Measurements from ENCODE around the gene LCE1F. TPM values are rescaled to one million over a fixed set of nuclear protein-coding genes. Genes with fewer than 3 reads are reported as not detected.

The LCE1F gene
- total RNA-seq, 2 donors from 2014 or later = not detected

GRCh38 chr1:152768847-152769533 is 6.0 kb upstream of the LCE1F start:
- ATAC-seq = no peak
- Histone ChIP-seq H3K4me1 (no peaks in the 10 kb centered on the region), H3K27ac (no peak overlapping the region), H3K4me3 (no peak overlapping the region), H3K9me3 (no peaks in the 10 kb centered on the region), H3K27me3 (no peaks in the 10 kb centered on the region), H3K36me3 (replicated peaks in 1 of 2; ENCODE audit: insufficient read depth in 1 of 2, low read depth in 2 of 2) (no peaks in the 10 kb centered on the region)
- intact Hi-C loops (cut with DNase I) = no loop called here
- TF ChIP-seq POLR2A (IDR thresholded peaks at IDR 0.05) (no peak), CTCF (IDR thresholded peaks at IDR 0.05) (no peak)
- 39 to 43% methylated on average over 8 of the region's 8 CpGs for WGBS, 2 donors
- no peak for DNase-seq

GRCh38 chr1:152770411-152770810 is 4.5 kb upstream of the LCE1F start:
- Histone ChIP-seq H3K4me1 (no peaks in the 10 kb centered on the region), H3K9me3 (no peaks in the 10 kb centered on the region), H3K27ac (no peak overlapping the region), H3K4me3 (no peak overlapping the region), H3K36me3 (replicated peaks in 1 of 2; ENCODE audit: insufficient read depth in 1 of 2, low read depth in 2 of 2) (no peaks in the 10 kb centered on the region), H3K27me3 (no peaks in the 10 kb centered on the region)
- ATAC-seq (no peak), DNase-seq (no peak)
- WGBS, 2 donors = 53% methylated on average over 1 of the region's 1 CpG
- intact Hi-C loops (cut with DNase I) = no loop called here
- no peak for TF ChIP-seq POLR2A (IDR thresholded peaks at IDR 0.05)
- no peak for TF ChIP-seq CTCF (IDR thresholded peaks at IDR 0.05)

GRCh38 chr1:152776361-152776760 is 1.4 kb downstream of the LCE1F start:
- TF ChIP-seq POLR2A (IDR thresholded peaks at IDR 0.05) = no peak
- TF ChIP-seq CTCF (IDR thresholded peaks at IDR 0.05) = no peak
- Histone ChIP-seq H3K36me3 (replicated peaks in 1 of 2; ENCODE audit: insufficient read depth in 1 of 2, low read depth in 2 of 2) (no peaks in the 10 kb centered on the region), H3K27ac (no peak overlapping the region), H3K9me3 (no peaks in the 10 kb centered on the region), H3K27me3 (no peaks in the 10 kb centered on the region), H3K4me1 (no peaks in the 10 kb centered on the region), H3K4me3 (no peak overlapping the region)
- intact Hi-C loops (cut with DNase I) = no loop called here
- 67 to 70% methylated on average over 6 to 11 of the region's 11 CpGs for WGBS, 2 donors
- ATAC-seq (no peak), DNase-seq (no peak)

GRCh38 chr1:152777510-152778137 is 2.7 kb downstream of the LCE1F start:
- no peaks in the 10 kb centered on the region for H3K4me1 ChIP-seq
- no peak overlapping the region for H3K4me3 ChIP-seq
- 44 to 49% methylated on average over 4 of the region's 4 CpGs for WGBS, 2 donors
- DNase-seq (peak in 1 of 4 donors; percentile 13), ATAC-seq (no peak)
- H3K27ac ChIP-seq = no peak overlapping the region
- intact Hi-C loops (cut with DNase I) = no loop called here
- TF ChIP-seq CTCF (IDR thresholded peaks at IDR 0.05) (peak in 1 of 7 experiments; percentile 2), POLR2A (IDR thresholded peaks at IDR 0.05) (no peak)
- no peaks in the 10 kb centered on the region for H3K27me3 ChIP-seq
- H3K9me3 ChIP-seq = no peaks in the 10 kb centered on the region
- H3K36me3 ChIP-seq (replicated peaks in 1 of 2; ENCODE audit: insufficient read depth in 1 of 2, low read depth in 2 of 2) = no peaks in the 10 kb centered on the region

GRCh38 chr1:152783095-152783494 is 8.2 kb downstream of the LCE1F start:
- ATAC-seq (no peak), DNase-seq (no peak)
- Histone ChIP-seq H3K9me3 (no peaks in the 10 kb centered on the region), H3K4me3 (no peak overlapping the region), H3K27ac (no peak overlapping the region), H3K4me1 (no peaks in the 10 kb centered on the region), H3K27me3 (no peaks in the 10 kb centered on the region), H3K36me3 (replicated peaks in 1 of 2; ENCODE audit: insufficient read depth in 1 of 2, low read depth in 2 of 2) (no peaks in the 10 kb centered on the region)
- WGBS, 2 donors = 39 to 45% methylated on average over 2 of the region's 2 CpGs
- TF ChIP-seq POLR2A (IDR thresholded peaks at IDR 0.05) = no peak
- no peak for TF ChIP-seq CTCF (IDR thresholded peaks at IDR 0.05)
- intact Hi-C loops (cut with DNase I) = no loop called here
